ENCODE results near the gene DACT2. TPM values are rescaled to one million over a fixed set of nuclear protein-coding genes. Genes with fewer than 3 reads are reported as not detected.

DACT2 gene
- total RNA-seq, 4 donors from 2014 or later, result 0.24 TPM; not detected in 3

- ATAC-seq, result no peak
- no peak for DNase-seq
- no peaks in the 10 kb centered on the region for H3K4me1 ChIP-seq
- H3K9me3 ChIP-seq, result no peaks in the 10 kb centered on the region
- TF ChIP-seq CTCF (IDR thresholded peaks at IDR 0.05 in 4 of 5, conservative IDR thresholded peaks at IDR 0.05 in 1 of 5) (no peak), POLR2A (IDR thresholded peaks at IDR 0.05) (no peak)
- in situ Hi-C loops (cut with MboI; ENCODE audit: low sequenced_read_pairs in 4 of 4), result no loop called here
- peaks cover 0 to 9% (median 0%) of the 10 kb centered on the region in 3 donors for H3K27me3 ChIP-seq
- intact Hi-C loops (cut with DNase I; ENCODE audit: low total_unique reads), result no loop called here
- no peak overlapping the region for H3K27ac ChIP-seq
- H3K36me3 ChIP-seq, result no peaks in the 10 kb centered on the region
- H3K4me3 ChIP-seq, result no peak overlapping the region
Observed at GRCh38 chr6:168310945-168311344, 8.6 kb downstream of the DACT2 start.

GRCh38 chr6:168310403-168310802 lies 9.2 kb downstream of the DACT2 start:
- no peaks in the 10 kb centered on the region for H3K36me3 ChIP-seq
- no peaks in the 10 kb centered on the region for H3K9me3 ChIP-seq
- no peaks in the 10 kb centered on the region for H3K4me1 ChIP-seq
- H3K27ac ChIP-seq, result no peak overlapping the region
- no peak overlapping the region for H3K4me3 ChIP-seq
- no peak for DNase-seq
- peaks cover 0 to 9% (median 0%) of the 10 kb centered on the region in 3 donors for H3K27me3 ChIP-seq
- TF ChIP-seq CTCF (IDR thresholded peaks at IDR 0.05 in 4 of 5, conservative IDR thresholded peaks at IDR 0.05 in 1 of 5) (no peak), POLR2A (IDR thresholded peaks at IDR 0.05) (no peak)
- intact Hi-C loops (cut with DNase I; ENCODE audit: low total_unique reads) (no loop called here), in situ Hi-C loops (cut with MboI; ENCODE audit: low sequenced_read_pairs in 4 of 4) (no loop called here)
- ATAC-seq, result no peak

GRCh38 chr6:168309997-168310396 lies 9.6 kb downstream of the DACT2 start:
- no peak for TF ChIP-seq POLR2A (IDR thresholded peaks at IDR 0.05)
- no peak for TF ChIP-seq CTCF (IDR thresholded peaks at IDR 0.05 in 4 of 5, conservative IDR thresholded peaks at IDR 0.05 in 1 of 5)
- peaks cover 0 to 9% (median 0%) of the 10 kb centered on the region in 3 donors for H3K27me3 ChIP-seq
- no peak for DNase-seq
- ATAC-seq, result no peak
- in situ Hi-C loops (cut with MboI; ENCODE audit: low sequenced_read_pairs in 4 of 4) (no loop called here), intact Hi-C loops (cut with DNase I; ENCODE audit: low total_unique reads) (no loop called here)
- H3K36me3 ChIP-seq, result no peaks in the 10 kb centered on the region
- no peaks in the 10 kb centered on the region for H3K4me1 ChIP-seq
- no peak overlapping the region for H3K27ac ChIP-seq
- no peak overlapping the region for H3K4me3 ChIP-seq
- H3K9me3 ChIP-seq, result no peaks in the 10 kb centered on the region

- in situ Hi-C loops (cut with MboI; ENCODE audit: low sequenced_read_pairs in 4 of 4), result no loop called here
- no peaks in the 10 kb centered on the region for H3K9me3 ChIP-seq
- H3K27me3 ChIP-seq, result peaks cover 0 to 5% (median 0%) of the 10 kb centered on the region in 3 donors
- intact Hi-C loops (cut with DNase I; ENCODE audit: low total_unique reads), result no loop called here
- H3K4me3 ChIP-seq, result no peak overlapping the region
- DNase-seq (no peak), ATAC-seq (no peak)
- TF ChIP-seq POLR2A (IDR thresholded peaks at IDR 0.05) (no peak), CTCF (IDR thresholded peaks at IDR 0.05 in 4 of 5, conservative IDR thresholded peaks at IDR 0.05 in 1 of 5) (no peak)
- no peaks in the 10 kb centered on the region for H3K36me3 ChIP-seq
- H3K27ac ChIP-seq, result no peak overlapping the region
- no peaks in the 10 kb centered on the region for H3K4me1 ChIP-seq
Observed at GRCh38 chr6:168309183-168309582, 10.4 kb downstream of the DACT2 start.

Data from gastrocnemius medialis (tissue), 4 donors.